BJ (cell line): Measurements from ENCODE around the gene CPA2. TPM values are rescaled to one million over a fixed set of nuclear protein-coding genes. Genes with fewer than 3 reads are reported as not detected.
A peak's percentile ranks its signal among the peaks of the same experiment; 100 is the strongest.

Experiments
- CTCF ChIA-PET: fragments of 350-600 bp; formaldehyde crosslinking; extraction: SDS; loops from one replicate; lab custom pipeline; 2021; ENCODE audit warnings: antibody characterized with exemption, inconsistent platforms; lab: Yijun Ruan, JAX
- POLR2A ChIA-PET: fragments of 300-600 bp; sonication (Branson Sonifier 250); formaldehyde crosslinking; extraction: SDS; loops from one replicate; lab custom pipeline; 2021; ENCODE audit warnings: antibody characterized with exemption; lab: Charles Lee
- DNase-seq: peaks from one replicate; pipeline ENCODE4 v3.0.0-alpha.2; 2011; ENCODE audit warnings: low read depth
- H3K27me3 ChIP-seq: 2 replicates; pipeline ENCODE4 v1.6.0; 2011; ENCODE audit warnings: low read length; ENCODE audit not compliant: control insufficient read depth, insufficient read depth
- H3K36me3 ChIP-seq: 2 replicates; pipeline ENCODE4 v1.5.1; 2011; ENCODE audit warnings: low read length; ENCODE audit not compliant: control insufficient read depth, insufficient read depth
- H3K4me3 ChIP-seq: 2 replicates; pipeline ENCODE4 v1.5.1; 2011; ENCODE audit warnings: low read depth, mild to moderate bottlenecking, control low read depth, low read length
- polyA plus RNA-seq: library from polyadenylated mRNA; depleted of rRNA; stranded (reverse); fragments of >200 nt; gene quantifications from 2 replicates; pipeline ENCODE4 v1.2.3, GENCODE V29; 2011
- TF ChIP-seq, protein P1 (sequence below): IDR thresholded peaks from 2 replicates; pipeline ENCODE4 v1.5.1; 2011; ENCODE audit warnings: low read depth, mild to moderate bottlenecking, control low read depth, inconsistent platforms, low read length, moderate library complexity; ENCODE audit not compliant: insufficient read depth

CPA2 gene
- polyA plus RNA-seq, 1 experiment, result not detected

DNA sequence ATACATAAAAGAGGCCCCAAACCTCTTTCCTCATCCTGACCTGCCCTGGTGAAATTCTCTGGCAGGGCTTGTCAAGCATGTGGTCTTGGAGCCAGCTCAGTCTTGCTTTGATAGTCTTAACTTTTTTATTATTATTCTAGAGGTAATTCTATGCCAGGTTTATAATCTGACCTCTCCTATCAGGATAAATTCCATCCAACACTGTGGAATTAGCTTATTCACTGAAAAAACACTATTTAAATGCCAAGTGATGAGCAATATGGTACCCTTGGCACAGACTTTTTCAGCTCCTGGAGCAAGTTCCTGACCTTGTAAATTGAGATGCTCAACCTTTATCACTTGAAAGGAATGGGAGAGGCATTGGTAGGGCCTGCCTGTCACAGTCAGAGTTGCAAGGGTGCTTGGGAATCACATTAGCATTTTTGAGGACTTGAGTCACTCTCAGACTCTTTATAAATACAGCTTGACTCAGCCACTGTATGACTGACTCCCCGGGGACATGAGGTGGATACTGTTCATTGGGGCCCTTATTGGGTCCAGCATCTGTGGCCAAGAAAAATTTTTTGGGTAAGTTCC lies 26.1 kb downstream of the CPA2 start, which contains the start of gene CPA4:
CPA4 (plus strand) TSS at position 480 of the 576 bp plus-strand sequence; CDS start at position 500, 20 bp downstream.
- ChIA-PET POLR2A (interaction anchor here (0.6 to 1.0 kb wide), 4 partner anchors 9 to 612 kb away, joined by 3 to 7 read pairs (median 4); partner anchors contain the start of gene TMEM209), CTCF (interaction anchor here (0.9 to 2.1 kb wide), 7 partner anchors 9 to 71 kb away, joined by 3 to 8 read pairs (median 3); no protein-coding TSS in a partner anchor)
- Histone ChIP-seq H3K4me3 (peak within 1 kb of the TSS; percentile 21; the same call in 1 of the 2 replicates), H3K27me3 (no peaks in the 10 kb centered on the region), H3K36me3 (no peaks in the 10 kb centered on the region)
- TF ChIP-seq, protein P1, sequence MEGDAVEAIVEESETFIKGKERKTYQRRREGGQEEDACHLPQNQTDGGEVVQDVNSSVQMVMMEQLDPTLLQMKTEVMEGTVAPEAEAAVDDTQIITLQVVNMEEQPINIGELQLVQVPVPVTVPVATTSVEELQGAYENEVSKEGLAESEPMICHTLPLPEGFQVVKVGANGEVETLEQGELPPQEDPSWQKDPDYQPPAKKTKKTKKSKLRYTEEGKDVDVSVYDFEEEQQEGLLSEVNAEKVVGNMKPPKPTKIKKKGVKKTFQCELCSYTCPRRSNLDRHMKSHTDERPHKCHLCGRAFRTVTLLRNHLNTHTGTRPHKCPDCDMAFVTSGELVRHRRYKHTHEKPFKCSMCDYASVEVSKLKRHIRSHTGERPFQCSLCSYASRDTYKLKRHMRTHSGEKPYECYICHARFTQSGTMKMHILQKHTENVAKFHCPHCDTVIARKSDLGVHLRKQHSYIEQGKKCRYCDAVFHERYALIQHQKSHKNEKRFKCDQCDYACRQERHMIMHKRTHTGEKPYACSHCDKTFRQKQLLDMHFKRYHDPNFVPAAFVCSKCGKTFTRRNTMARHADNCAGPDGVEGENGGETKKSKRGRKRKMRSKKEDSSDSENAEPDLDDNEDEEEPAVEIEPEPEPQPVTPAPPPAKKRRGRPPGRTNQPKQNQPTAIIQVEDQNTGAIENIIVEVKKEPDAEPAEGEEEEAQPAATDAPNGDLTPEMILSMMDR, result no peak
- peak; percentile 94 for DNase-seq

DNA sequence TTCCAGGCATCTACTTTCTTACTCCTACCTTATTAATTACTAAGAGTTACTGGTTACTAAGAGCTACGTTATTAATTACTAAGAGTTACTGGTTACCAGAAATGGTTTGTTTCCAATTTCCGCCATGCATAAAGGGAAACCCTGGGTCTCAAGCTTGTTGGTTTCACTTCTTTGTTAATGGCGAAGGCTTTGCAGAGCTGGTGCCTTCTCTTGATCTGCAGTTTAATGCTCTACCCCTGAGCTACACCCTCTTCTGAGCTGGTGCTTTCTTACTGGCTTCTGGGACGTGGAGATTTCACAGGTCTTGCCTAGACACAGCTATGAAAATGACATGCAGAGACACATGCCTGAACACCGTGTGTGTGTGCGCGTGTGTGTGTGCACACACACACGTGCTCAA lies 26.9 kb downstream of the CPA2 start:
- H3K4me3 ChIP-seq, result peak overlapping the region; percentile 21; the same call in 1 of the 2 replicates
- H3K27me3 ChIP-seq, result no peaks in the 10 kb centered on the region
- CTCF ChIA-PET, result interaction anchor here (0.9 to 2.1 kb wide), 6 partner anchors 8 to 24 kb away, joined by 3 to 8 read pairs (median 3); no protein-coding TSS in a partner anchor
- no peaks in the 10 kb centered on the region for H3K36me3 ChIP-seq
- TF ChIP-seq, protein P1, result no peak
- POLR2A ChIA-PET, result interaction anchor here (0.5 to 1.0 kb wide), 3 partner anchors 59 to 611 kb away, joined by 3 to 12 read pairs (median 7); no protein-coding TSS in a partner anchor
- no peak for DNase-seq

DNA sequence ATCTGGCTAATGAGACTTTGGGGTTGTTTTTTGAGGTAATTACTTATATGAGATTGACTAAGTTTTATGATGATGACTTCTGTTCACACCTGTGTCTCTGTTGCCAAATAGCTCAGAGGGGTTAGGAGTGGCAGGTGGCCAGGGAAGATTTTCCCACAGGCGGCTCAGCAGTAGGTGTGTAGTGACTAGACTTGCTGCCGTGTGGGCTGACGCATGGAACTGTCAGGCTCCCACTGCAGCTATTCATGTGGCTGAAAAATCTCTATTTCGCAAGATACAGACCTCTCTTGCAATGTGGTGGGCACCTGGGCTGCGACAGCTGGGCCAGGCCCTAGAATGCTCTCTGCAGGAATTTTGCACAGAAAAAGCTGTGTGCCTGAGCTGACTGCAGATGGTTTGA lies 27.7 kb downstream of the CPA2 start:
- Histone ChIP-seq H3K4me3 (no peak overlapping the region), H3K27me3 (no peaks in the 10 kb centered on the region), H3K36me3 (no peaks in the 10 kb centered on the region; the same call in 1 of the 2 replicates)
- TF ChIP-seq, protein P1, result no peak
- ChIA-PET CTCF (interaction anchor here (1.1 to 2.1 kb wide), 2 partner anchors 16 to 19 kb away, joined by 3 to 8 read pairs; no protein-coding TSS in a partner anchor), POLR2A (interaction anchor here (0.6 kb wide), 1 partner anchor 193 kb away, joined by 3 read pairs; no protein-coding TSS in a partner anchor)
- DNase-seq, result peak; percentile 58

DNA sequence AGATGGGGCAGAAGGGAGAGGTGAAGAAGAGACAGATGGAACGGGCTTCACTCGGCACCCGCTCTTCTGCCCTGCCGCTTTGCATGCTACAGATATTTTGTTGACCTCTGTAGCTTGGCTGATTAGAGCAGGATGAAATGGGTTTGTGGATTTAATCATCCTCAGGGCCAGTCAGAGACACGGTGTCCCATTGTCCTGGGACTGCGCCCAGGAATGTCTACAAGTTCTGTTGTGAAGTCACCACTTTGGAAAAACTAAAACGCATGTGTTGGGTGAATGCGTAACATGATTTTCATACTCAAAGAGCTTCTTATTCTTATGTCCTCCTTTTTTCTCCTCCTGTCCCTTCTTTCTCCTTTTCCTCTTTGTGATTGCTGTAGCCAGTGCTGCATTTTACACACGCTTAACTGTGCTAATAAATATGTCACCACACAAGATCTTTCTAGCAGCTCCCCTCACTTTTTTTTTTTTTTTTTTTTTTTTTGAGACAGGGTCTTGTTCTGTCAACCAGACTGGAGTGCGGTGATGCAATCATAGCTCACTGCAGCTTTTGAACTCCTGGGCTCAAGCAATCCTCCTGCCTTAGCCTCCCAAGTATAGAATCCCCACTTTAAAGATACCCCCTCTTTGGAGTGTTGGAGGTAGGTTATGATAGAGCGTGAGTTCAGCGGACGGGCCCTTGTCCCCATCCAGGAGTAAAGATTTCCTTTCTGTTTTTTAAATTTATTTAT lies 29.7 kb downstream of the CPA2 start:
- TF ChIP-seq, protein P1, result no peak
- POLR2A ChIA-PET, result no interaction called here
- Histone ChIP-seq H3K36me3 (peaks cover 8% of the 10 kb centered on the region), H3K4me3 (no peak overlapping the region), H3K27me3 (no peaks in the 10 kb centered on the region)
- CTCF ChIA-PET, result interaction anchor here (1.5 kb wide), 1 partner anchor 59 kb away, joined by 3 read pairs; no protein-coding TSS in a partner anchor
- DNase-seq, result peak; percentile 37
